ENCODE results near the gene PSMD2.
A peak's percentile ranks its signal among the peaks of the same experiment; 100 is the strongest.

PSMD2 gene

GRCh38 chr3:184283681-184284080 is 15.4 kb upstream of the PSMD2 start:
- DNase-seq, result no peak

DNA sequence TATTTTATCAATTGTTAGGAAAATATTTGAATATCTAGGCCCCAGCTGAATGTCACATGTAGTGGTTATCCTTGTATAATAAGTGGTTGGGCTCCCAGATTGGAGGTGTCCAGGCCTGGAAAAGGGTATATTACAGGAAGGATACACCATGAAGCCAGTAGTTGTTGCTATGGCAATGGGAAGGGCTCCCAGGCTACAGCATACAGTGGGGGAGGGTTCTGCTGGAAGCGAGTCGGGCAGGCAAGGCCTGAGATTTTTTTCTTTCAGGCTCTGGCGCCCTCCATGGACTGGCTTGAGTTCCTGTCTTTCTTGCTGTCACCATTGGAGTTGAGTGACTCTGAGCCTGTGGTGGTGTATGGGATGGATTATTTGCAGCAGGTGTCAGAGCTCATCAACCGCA is 14.3 kb upstream of the PSMD2 start:
- peak; percentile 57 for DNase-seq

DNA sequence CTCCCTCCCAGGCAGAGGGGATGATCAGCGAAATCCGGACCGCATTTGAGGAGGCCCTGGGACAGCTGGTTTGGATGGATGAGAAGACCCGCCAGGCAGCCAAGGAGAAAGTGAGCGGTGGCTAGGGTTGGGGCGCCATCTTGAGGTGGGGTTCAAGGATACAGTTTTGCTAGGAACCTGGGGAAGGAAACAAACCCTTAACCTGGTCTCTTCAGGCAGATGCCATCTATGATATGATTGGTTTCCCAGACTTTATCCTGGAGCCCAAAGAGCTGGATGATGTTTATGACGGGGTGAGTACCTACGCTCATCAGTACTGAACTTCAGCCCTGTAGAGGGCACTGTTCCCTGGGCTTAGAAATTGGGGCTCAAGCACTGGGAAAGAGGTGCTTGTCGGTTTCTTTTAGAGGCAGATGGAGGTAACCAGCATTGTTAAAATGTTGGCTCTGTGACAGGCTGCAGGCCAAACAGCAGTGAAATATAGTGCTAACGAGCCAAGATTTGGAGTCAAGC is 9.6 kb upstream of the PSMD2 start:
- peak; percentile 68 for DNase-seq

- no peak for DNase-seq
These were observed 8.7 kb upstream of the PSMD2 start for GRCh38 chr3:184290331-184290730.

- no peak for DNase-seq
These were observed 7.8 kb upstream of the PSMD2 start for GRCh38 chr3:184291044-184291737.

DNA sequence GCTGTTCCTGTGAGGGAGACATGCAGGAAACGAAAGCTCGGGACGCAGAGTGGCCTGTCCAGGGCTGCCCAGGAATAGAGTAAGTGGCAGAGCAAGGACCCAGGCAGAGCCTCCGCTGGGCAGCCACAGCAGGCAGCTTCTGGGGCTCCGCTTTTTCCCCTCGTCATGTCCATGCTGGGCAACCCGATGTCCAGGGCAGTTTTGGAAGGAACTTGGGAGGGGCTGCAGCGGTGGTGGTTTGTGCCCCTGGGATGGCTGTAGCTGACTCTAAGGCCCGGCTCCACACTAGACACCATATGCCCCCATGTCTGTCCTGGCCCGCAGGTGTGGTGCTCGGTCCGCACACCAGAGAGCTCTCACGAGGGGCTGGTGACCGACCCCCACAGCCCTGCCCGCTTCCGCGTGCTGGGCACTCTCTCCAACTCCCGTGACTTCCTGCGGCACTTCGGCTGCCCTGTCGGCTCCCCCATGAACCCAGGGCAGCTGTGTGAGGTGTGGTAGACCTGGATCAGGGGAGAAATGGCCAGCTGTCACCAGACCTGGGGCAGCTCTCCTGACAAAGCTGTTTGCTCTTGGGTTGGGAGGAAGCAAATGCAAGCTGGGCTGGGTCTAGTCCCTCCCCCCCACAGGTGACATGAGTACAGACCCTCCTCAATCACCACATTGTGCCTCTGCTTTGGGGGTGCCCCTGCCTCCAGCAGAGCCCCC is 7.1 kb upstream of the PSMD2 start:
- no peak for DNase-seq

DNA sequence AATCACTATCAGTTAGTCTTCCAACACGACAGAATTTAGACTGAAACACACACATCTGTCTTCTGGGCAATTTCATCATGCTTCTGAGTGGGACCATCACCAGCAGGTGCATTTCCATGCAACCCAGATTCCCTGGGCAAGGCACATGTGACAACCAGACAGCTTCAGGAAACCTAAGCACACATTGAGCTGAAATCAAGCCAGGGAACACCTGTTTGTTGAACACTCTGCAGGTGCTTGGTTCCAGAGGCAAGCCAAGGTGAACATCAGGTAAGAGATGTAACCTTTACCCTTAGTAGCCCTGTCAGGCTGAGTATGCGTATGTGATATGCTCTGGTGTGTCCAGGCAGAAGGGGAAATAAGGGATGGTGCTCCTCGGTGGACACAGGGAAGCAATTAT is 3.3 kb upstream of the PSMD2 start:
- no peak for DNase-seq

GRCh38 chr3:184296616-184297015 is 2.4 kb upstream of the PSMD2 start:
- DNase-seq, result no peak

DNA sequence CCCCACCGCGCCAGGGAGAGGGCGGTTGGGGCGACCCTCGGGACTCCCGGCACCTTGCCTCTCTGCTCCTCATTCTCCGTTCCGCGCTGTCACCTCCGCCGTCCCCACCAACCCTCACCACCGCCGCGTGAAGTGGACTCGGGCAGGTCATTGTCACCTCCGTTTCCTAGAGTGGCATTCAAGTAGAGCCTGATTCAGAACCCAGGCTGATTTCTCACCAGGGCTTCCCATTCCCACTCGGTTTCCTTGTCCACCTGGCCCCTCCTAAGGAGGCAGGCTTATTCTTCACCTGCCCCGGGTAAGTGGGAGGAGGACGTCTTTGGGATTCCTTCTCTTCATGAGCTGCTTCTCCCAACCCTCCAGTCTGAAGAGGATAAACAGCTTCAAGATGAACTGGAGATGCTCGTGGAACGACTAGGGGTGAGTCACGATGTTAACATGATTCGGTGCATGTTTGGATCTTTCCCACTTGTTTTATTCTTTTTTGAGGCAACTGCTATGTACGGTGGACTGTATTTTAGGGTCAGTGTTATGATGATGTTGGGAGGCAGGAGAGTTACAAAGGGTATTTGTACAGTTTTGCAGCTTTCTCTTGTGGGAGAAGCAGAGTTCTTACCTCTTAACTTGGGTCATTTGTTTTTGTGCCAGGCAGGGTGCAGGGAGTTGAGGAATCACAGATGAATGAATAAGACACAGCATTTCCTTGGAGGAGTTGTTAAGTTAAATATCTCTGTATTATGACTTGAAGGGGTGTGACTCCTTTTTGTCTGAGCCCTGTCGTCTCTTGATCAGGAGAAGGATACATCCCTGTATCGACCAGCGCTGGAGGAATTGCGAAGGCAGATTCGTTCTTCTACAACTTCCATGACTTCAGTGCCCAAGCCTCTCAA is 692 bp downstream of the PSMD2 start:
- no peak for DNase-seq

DNA sequence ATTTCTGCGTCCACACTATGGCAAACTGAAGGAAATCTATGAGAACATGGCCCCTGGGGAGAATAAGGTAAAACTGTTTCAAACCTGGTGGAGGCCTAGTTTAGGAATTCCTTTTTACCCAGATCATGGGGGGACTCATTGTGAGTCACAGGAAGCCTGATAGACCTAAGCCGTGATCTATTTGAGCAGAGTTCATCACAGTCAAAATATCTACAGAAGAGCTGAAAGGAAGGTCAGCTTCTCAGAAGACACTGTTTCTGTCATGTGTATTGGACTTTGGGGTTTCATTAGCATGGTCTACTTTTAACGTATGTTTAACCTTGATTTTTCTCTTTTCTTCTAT is 1.3 kb downstream of the PSMD2 start:
- no peak for DNase-seq

GRCh38 chr3:184305577-184305976 is 6.5 kb downstream of the PSMD2 start:
- peak; percentile 10 for DNase-seq

- no peak for DNase-seq
These were observed 7.4 kb downstream of the PSMD2 start for GRCh38 chr3:184306341-184306972.

DNA sequence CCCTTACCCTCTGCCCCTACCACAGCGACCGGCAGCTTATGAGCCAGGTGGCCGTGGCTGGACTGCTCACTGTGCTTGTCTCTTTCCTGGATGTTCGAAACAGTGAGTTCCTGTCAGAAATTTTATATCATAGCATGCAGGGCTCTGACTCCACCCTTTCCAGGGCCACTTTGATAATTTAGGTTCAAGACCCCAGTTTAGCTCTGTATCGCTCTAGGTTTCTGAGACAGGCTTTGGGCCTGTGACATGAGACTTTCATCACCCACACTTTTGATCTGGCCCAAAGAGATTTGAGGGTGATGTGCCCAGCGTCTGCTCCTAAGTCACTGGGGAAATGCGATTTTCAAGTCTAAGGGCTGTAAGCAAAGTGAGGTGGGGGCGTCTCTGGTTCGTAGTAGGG is 8.9 kb downstream of the PSMD2 start:
- no peak for DNase-seq

DNA sequence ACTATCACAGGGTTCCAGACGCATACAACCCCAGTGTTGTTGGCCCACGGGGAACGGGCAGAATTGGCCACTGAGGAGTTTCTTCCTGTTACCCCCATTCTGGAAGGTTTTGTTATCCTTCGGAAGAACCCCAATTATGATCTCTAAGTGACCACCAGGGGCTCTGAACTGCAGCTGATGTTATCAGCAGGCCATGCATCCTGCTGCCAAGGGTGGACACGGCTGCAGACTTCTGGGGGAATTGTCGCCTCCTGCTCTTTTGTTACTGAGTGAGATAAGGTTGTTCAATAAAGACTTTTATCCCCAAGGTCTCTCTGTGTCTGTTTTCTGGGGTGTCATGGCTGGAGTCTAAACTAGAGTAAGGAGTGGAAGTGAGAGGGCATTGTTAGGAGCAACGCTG is 9.7 kb downstream of the PSMD2 start:
- DNase-seq, result no peak

DNA sequence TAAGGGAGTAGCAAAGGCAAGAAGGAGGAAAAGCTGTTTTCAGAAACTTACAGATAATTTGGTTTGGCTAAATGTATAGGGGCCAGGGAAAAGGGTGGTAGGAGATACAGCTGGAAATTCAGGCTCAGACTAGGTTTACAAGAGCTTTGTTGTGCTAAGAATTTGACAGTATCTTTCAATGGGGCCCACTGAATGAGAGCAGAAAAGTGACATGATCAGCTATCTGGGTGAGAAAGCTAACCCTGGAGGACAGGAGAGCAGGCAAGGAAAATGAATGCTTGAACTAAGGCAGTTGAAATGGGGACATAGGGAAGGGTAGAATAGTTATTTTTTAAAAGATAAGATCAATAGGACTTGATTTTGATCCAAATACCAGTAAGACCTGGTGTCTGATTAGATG is 12.6 kb downstream of the PSMD2 start:
- no peak for DNase-seq

- peak; percentile 89 for DNase-seq
These were observed 15.3 kb downstream of the PSMD2 start, which contains the start of gene EIF4G1 for GRCh38 chr3:184314363-184314699. TSS of gene EIF4G1 (plus strand) at chr3:184314606. CDS start at chr3:184315797, 1,191 bp downstream.

GRCh38 chr3:184314700-184315542 is 15.9 kb downstream of the PSMD2 start:
- DNase-seq, result peak; percentile 40

GRCh38 chr3:184315543-184315867 is 16.5 kb downstream of the PSMD2 start:
- DNase-seq, result no peak

DNA sequence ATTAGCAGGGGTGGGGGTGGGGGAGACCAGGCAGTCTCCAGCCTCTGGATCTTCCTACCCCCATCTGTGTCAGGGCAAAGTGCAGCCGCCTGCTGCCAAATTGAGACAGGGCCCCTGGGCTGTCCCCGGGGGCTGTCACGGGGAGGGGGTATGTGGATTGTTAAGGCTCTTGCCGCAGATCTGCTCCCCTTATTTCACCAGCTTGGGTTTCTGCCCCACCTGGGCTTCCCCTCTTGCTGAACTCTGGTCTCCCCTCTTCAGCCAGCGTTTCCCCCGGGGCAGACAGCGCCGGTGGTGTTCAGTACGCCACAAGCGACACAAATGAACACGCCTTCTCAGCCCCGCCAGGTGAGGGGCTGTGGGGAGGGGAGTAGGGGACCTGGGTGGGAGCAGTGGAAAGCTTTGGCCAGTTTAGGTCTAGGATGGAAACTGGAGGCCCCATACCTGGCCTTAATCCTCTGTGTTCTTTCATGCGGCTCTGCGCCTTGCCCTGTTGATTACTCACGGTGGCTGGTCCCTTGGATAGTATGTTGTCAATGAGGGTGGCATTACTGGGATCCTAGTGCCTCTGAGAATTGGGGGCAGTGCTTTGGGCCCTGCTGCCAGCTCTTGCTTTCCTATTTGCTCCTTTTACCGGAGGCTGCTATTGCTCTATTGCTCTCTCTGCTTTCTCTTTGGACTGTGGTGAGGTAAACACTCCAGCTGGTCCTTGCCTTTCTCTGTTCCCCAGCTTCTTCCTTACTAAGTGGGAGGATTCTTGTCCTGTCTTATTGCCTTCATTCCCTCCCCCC is 17.0 kb downstream of the PSMD2 start:
- no peak for DNase-seq

GRCh38 chr3:184316792-184317191 is 17.8 kb downstream of the PSMD2 start:
- DNase-seq, result no peak

GRCh38 chr3:184317201-184317600 is 18.2 kb downstream of the PSMD2 start:
- DNase-seq, result no peak

DNA sequence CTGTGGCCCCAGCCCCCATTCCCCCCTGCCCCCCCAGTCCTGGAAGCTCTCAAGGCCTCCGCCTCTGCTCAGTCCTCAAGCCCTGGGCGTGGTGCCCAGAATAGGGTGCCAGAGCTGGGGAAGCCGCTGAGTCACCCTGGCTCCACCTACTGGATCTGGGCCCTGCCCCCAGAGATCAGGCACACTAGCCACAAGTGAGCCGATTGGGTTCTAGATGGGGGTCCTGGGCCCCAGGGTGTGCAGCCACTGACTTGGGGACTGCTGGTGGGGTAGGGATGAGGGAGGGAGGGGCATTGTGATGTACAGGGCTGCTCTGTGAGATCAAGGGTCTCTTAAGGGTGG is 21.0 kb downstream of the PSMD2 start:
- peak; percentile 65 for DNase-seq
